Left lobe of liver (tissue), 2 donors: ENCODE data around the gene MRPL12. TPM values are rescaled to one million over a fixed set of nuclear protein-coding genes. Genes with fewer than 3 reads are reported as not detected.

Source experiments
- ATAC-seq: fragments of 200-7000 bp; cut with Tn5 transposase; one replicate; pipeline ENCODE4 v1.9.1; 2020; ENCODE audit warnings: mild to moderate bottlenecking, moderate library complexity
- DNase-seq: peaks from one replicate; pipeline ENCODE4 v3.0.0-alpha.2; 2020; ENCODE audit warnings: low spot score
- total RNA-seq: library from RNA; stranded (reverse); gene quantifications from one replicate; pipeline ENCODE4 v1.2.1, GENCODE V29; 2021
- donor health status: DM: no; HTN: no; CAD: no; lungs with moderate emphysema.
- donor health status: DM: no; HTN: yes; CAD: no.

Gene MRPL12
- total RNA-seq, 1 donor from 2014 or later = 75.7 TPM

GRCh38 chr17:81715107-81715871 is 12.1 kb downstream of the MRPL12 start:
- DNase-seq (no peak), ATAC-seq (no peak)

GRCh38 chr17:81715872-81716673 is 12.9 kb downstream of the MRPL12 start:
- no peak for DNase-seq
- no peak for ATAC-seq

DNA sequence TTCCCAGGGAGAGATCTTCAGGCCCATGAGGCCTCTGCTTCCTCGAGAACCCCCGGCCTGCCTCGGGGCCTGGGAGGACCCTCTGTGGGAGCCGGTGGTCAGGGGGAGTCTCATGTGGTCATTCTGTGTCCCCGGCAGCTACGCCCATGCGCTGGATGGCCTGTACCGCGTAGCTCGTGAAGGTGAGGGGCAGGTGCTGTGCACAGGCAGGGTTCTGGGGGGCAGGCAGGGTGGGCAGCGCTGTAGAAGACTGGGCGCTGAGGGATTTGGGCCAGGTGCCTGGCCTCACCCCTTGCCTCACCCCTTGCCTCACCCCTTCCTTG is 13.5 kb downstream of the MRPL12 start:
- ATAC-seq (no peak), DNase-seq (no peak)

- no peak for ATAC-seq
- DNase-seq = no peak
Measured at GRCh38 chr17:81717049-81717765, 14.0 kb downstream of the MRPL12 start.

DNA sequence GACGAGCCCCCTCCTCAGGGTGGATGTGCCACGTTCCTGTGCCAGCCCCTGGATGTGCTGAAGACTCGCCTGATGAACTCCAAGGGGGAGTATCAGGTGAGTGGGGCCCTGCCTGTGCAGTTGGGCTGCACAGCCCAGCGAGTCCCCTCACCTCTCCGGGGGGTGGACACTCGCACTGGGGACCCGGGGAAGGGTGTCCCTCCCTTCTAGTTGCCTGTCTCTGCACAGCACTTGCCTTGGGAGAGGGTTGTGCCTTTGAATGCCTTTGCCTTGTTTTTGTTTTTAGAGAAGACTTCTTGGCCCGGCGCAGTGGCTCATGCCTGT is 14.6 kb downstream of the MRPL12 start:
- no peak for ATAC-seq
- DNase-seq = no peak

DNA sequence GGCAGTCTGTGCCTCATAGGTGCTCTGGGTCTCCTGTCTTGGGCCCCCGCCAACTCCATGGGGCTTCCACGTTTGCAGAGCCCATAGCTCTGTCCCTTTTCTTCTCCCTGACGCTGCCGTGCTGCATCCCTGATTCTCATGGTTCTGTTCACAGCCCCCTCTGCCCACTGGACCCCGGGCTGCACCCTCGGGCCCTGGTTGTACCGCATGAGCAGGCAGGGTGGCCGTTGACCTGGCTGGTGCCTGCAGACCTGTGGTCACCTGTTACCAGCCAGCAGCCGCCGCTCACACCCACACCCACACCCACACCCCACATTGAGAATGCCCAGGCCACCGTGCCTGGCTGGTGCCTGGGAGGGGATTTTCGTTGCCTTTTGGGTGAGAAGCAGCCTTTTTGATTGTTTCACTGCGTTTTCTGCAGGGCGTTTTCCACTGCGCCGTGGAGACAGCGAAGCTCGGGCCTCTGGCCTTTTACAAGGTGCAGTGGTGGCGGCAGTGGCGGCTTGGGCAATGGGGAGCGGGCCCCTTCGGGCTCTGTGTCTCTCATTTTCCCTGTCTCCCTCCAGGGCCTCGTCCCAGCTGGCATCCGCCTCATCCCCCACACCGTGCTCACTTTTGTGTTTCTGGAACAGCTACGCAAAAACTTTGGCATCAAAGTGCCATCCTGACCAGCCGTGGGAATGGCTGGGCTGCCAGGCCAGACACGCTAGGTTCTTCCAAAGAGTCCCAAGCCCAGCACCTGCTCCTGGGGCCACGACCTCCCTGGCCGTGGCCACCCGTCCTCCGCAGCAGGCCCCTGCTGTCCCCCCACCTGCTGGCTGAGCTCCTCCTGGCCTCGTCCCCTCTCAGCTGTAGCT is 16.5 kb downstream of the MRPL12 start:
- DNase-seq (no peak), ATAC-seq (peak; percentile 3)

GRCh38 chr17:81720267-81721071 is 17.3 kb downstream of the MRPL12 start:
- DNase-seq (no peak), ATAC-seq (no peak)

GRCh38 chr17:81722184-81723120 is 19.3 kb downstream of the MRPL12 start:
- DNase-seq = peak; percentile 99

GRCh38 chr17:81723651-81724209 is 20.6 kb downstream of the MRPL12 start:
- DNase-seq = no peak
- no peak for ATAC-seq

More at GRCh38 chr17:81722184-81723120, 19.3 kb downstream of the MRPL12 start:
- peak; percentile 82 for ATAC-seq

DNA sequence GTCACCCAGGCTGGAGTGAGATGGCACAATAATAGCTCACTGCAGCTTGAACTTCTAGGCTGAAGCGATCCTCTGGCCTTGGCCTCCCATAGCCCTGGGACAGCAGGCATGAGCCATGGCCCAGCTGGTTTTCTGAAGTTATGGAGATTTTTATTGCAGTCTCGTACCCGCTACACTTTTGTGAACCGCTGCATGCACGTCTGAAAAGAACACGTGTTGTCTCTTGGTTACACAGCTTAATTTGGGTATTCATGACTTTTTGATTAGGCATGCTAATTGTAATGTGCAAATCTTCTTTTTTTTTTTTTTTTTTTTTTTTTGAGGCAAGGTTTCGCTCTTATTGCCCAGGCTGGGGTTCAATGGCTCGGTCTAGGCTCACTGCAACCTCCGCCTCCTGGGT is 22.3 kb downstream of the MRPL12 start:
- ATAC-seq = no peak
- DNase-seq = no peak

GRCh38 chr17:81726004-81726403 is 22.8 kb downstream of the MRPL12 start:
- no peak for ATAC-seq
- no peak for DNase-seq

GRCh38 chr17:81727324-81728031 is 24.3 kb downstream of the MRPL12 start:
- ATAC-seq = peak; percentile 71
- DNase-seq = peak; percentile 91

- DNase-seq (peak; percentile 85), ATAC-seq (peak; percentile 84)
Measured at GRCh38 chr17:81733507-81734404, 30.6 kb downstream of the MRPL12 start.

DNA sequence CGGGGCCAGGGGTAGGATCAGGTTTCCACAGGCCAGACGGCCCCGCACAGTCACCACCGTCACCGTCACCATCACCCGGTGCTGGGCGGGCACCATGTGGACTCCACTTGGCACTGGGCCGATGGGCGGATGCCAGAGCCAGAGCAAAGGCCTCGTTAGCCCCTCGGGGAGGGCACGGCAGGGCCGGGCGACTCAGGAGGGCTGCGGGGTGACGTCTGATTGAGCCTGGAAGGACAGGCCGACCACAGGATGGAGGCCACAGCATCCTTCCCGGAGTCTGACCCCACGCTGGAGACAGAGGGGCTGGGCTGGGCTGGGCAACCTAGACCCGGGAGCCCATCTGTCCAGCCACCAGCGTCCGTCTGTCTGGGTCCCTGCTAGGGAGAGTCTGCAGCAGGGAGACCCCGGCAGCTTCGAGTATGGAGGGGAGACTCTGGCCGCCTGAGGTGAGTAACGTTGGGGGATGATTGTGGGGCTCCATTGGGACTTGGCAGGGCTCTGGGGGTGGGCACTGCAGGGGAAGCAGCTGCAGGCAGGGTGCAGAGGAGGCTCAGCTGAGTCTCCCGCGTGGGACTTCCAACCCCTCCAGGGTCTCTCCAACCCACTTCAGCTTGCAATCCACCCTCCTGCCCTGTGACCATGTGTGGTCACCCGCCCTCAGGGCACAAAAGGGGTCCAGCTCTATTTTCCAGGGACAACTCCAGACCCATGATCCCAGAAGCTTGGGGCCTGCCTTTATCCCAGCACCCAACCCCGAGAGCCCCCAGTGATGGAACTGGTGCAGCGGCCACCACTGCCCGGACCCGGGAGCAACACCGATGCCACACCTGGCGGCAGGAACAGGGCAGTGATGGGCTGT is 31.5 kb downstream of the MRPL12 start:
- peak; percentile 28 for ATAC-seq
- peak; percentile 76 for DNase-seq

GRCh38 chr17:81735264-81736102 is 32.3 kb downstream of the MRPL12 start:
- ATAC-seq (peak; percentile 73), DNase-seq (peak; percentile 84)
